H1 (cell line): ENCODE data around the gene TNFRSF6B. TPM values are rescaled to one million over a fixed set of nuclear protein-coding genes. Genes with fewer than 3 reads are reported as not detected.

Source experiments
- FOSL1 ChIP-seq: IDR thresholded peaks from 2 replicates; pipeline ENCODE4 v1.6.1; 2011; ENCODE audit warnings: mild to moderate bottlenecking, low read depth, low read length, moderate library complexity; ENCODE audit not compliant: insufficient read depth
- RXRA ChIP-seq: IDR thresholded peaks from 2 replicates; pipeline ENCODE4 v1.6.1; 2011; ENCODE audit warnings: low read depth, mild to moderate bottlenecking, low read length, moderate library complexity; ENCODE audit not compliant: insufficient read depth
- polyA plus RNA-seq, 7 experiments: library from polyadenylated mRNA; depleted of rRNA in 3 of 7; stranded (reverse) in 5 of 7; unstranded in 2 of 7; fragments of >200 nt in 5 of 7; fragments of 200-250 nt in 2 of 7; gene quantifications; 1 replicate in 5 of 7; 2 replicates in 1 of 7; 4 replicates in 1 of 7; pipeline versions ENCODE4 v1.2.1 to v1.2.3, GENCODE V29; 2011 to 2013; ENCODE audit warnings: missing spikeins in 2 of 7, mixed read lengths in 2 of 7
- total RNA-seq: library from RNA; stranded (reverse); fragmentation: NEBNext Ultra II Directional; extraction: Animal tissue kit (Norgen Biotek cat#: 25700); gene quantifications from 2 replicates; pipeline ENCODE4 v1.2.1, GENCODE V29; 2021
- TF ChIP-seq, protein P1 (sequence below): IDR thresholded peaks from 2 replicates; pipeline ENCODE4 v1.6.1; 2011; ENCODE audit warnings: low read length, improper control_type of control experiment

TNFRSF6B gene
- total and polyA plus RNA-seq, 2 of the 8 experiments (the other 6 are each of a cell fraction or from before 2014, with no cell fraction given), result 3.1 TPM; not detected in 1

GRCh38 chr20:63661108-63661507, 35.3 kb upstream of the TNFRSF6B start (continued):
- TF ChIP-seq FOSL1 (no peak), RXRA (no peak)
- TF ChIP-seq, protein P1, sequence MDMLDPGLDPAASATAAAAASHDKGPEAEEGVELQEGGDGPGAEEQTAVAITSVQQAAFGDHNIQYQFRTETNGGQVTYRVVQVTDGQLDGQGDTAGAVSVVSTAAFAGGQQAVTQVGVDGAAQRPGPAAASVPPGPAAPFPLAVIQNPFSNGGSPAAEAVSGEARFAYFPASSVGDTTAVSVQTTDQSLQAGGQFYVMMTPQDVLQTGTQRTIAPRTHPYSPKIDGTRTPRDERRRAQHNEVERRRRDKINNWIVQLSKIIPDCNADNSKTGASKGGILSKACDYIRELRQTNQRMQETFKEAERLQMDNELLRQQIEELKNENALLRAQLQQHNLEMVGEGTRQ, result no peak
- TF ChIP-seq, all 59 proteins: peak for 0
